NT2/D1 (cell line): ENCODE results near the gene HOXD3.

Experiments used
- SUZ12 ChIP-seq: IDR thresholded peaks from 2 replicates; pipeline ENCODE4 v1.6.1; 2011; ENCODE audit not compliant: insufficient read length, insufficient read depth; ENCODE audit errors: extremely low read depth
- YY1 ChIP-seq: IDR thresholded peaks from 2 replicates; pipeline ENCODE4 v1.6.1; 2011; ENCODE audit not compliant: insufficient read length, insufficient read depth
- ZNF274 ChIP-seq: IDR thresholded peaks from 2 replicates; pipeline ENCODE4 v1.6.1; 2011; ENCODE audit warnings: mild to moderate bottlenecking, low read depth, low read length

GRCh38 chr2:176117823-176118371 lies 39.2 kb upstream of the HOXD3 start:
- TF ChIP-seq ZNF274 = no peak
- TF ChIP-seq YY1 = no peak
- no peak for TF ChIP-seq SUZ12
